WI38 (cell line): ENCODE results near the gene INPP5A.

Experiments
- H3K4me3 ChIP-seq: 2 replicates; pipeline ENCODE4 v1.5.1; 2011; ENCODE audit warnings: low read depth, mild to moderate bottlenecking, control low read depth, low read length
- CTCF ChIP-seq: IDR thresholded peaks from 2 replicates; pipeline ENCODE4 v1.5.1; 2012; ENCODE audit warnings: low read depth, mild to moderate bottlenecking, control low read depth, low read length

Gene INPP5A

GRCh38 chr10:132714986-132715775, 177.6 kb downstream of the INPP5A start:
- no peak for TF ChIP-seq CTCF
- no peak overlapping the region for H3K4me3 ChIP-seq

- no peak overlapping the region for H3K4me3 ChIP-seq
- TF ChIP-seq CTCF, result no peak
These were observed 178.4 kb downstream of the INPP5A start for GRCh38 chr10:132715776-132716680.

GRCh38 chr10:132716691-132717490, 179.3 kb downstream of the INPP5A start:
- TF ChIP-seq CTCF, result no peak
- no peak overlapping the region for H3K4me3 ChIP-seq

GRCh38 chr10:132721725-132722124, 184.1 kb downstream of the INPP5A start:
- TF ChIP-seq CTCF, result no peak
- no peak overlapping the region for H3K4me3 ChIP-seq

GRCh38 chr10:132722394-132723329, 185.1 kb downstream of the INPP5A start:
- no peak for TF ChIP-seq CTCF

GRCh38 chr10:132723330-132723970, 185.9 kb downstream of the INPP5A start:
- no peak overlapping the region for H3K4me3 ChIP-seq
- TF ChIP-seq CTCF, result no peak

More at GRCh38 chr10:132722394-132723329, 185.1 kb downstream of the INPP5A start:
- no peak overlapping the region for H3K4me3 ChIP-seq
